HG03558 (cell line): ENCODE data around the gene MASP1.

Experiments used
- ATAC-seq: cut with Tn5 transposase; IDR thresholded peaks from one replicate; pipeline ENCODE4 v1.9.1; 2021; ENCODE audit warnings: moderate number of reproducible peaks; ENCODE audit not compliant: unreplicated experiment; ENCODE audit errors: extremely low read depth

Gene MASP1

GRCh38 chr3:187295316-187296034, 3.9 kb upstream of the MASP1 start:
- ATAC-seq = no peak

- no peak for ATAC-seq
Measured at GRCh38 chr3:187293516-187294430, 2.2 kb upstream of the MASP1 start.

- ATAC-seq = no peak
Measured at GRCh38 chr3:187292631-187293515, 1.3 kb upstream of the MASP1 start.

- no peak for ATAC-seq
Measured at GRCh38 chr3:187292181-187292580, 644 bp upstream of the MASP1 start.

GRCh38 chr3:187291001-187291511, 481 bp downstream of the MASP1 start:
- ATAC-seq = no peak

- ATAC-seq = no peak
Measured at GRCh38 chr3:187290503-187290902, 1.0 kb downstream of the MASP1 start.

GRCh38 chr3:187288855-187289605, 2.5 kb downstream of the MASP1 start:
- ATAC-seq = no peak

- no peak for ATAC-seq
Measured at GRCh38 chr3:187288131-187288854, 3.2 kb downstream of the MASP1 start.

- no peak for ATAC-seq
Measured at GRCh38 chr3:187287256-187287655, 4.3 kb downstream of the MASP1 start.

GRCh38 chr3:187286467-187287059, 5.0 kb downstream of the MASP1 start:
- ATAC-seq = no peak

GRCh38 chr3:187281191-187281714, 10.3 kb downstream of the MASP1 start:
- no peak for ATAC-seq

GRCh38 chr3:187280644-187281043, 10.9 kb downstream of the MASP1 start:
- no peak for ATAC-seq

GRCh38 chr3:187277129-187277462, 14.4 kb downstream of the MASP1 start:
- ATAC-seq = no peak

- no peak for ATAC-seq
Measured at GRCh38 chr3:187276397-187277128, 15.0 kb downstream of the MASP1 start.

GRCh38 chr3:187274977-187275338, 16.6 kb downstream of the MASP1 start:
- no peak for ATAC-seq

GRCh38 chr3:187274315-187274976, 17.1 kb downstream of the MASP1 start:
- no peak for ATAC-seq

GRCh38 chr3:187271582-187271981, 20.0 kb downstream of the MASP1 start:
- ATAC-seq = no peak
